NCI-H1930 (cell line): ENCODE data around the gene SMC1B.
"Not testable (repeated sequence)": the region's sequence is repeated elsewhere in the genome, so short reads cannot be mapped to it uniquely, and the experiment has no call there.

Source experiments
- DNase-seq, 2 experiments: peaks; one replicate each; lab custom pipeline; 2025; lab: John Stamatoyannopoulos, UW

Gene SMC1B

DNA sequence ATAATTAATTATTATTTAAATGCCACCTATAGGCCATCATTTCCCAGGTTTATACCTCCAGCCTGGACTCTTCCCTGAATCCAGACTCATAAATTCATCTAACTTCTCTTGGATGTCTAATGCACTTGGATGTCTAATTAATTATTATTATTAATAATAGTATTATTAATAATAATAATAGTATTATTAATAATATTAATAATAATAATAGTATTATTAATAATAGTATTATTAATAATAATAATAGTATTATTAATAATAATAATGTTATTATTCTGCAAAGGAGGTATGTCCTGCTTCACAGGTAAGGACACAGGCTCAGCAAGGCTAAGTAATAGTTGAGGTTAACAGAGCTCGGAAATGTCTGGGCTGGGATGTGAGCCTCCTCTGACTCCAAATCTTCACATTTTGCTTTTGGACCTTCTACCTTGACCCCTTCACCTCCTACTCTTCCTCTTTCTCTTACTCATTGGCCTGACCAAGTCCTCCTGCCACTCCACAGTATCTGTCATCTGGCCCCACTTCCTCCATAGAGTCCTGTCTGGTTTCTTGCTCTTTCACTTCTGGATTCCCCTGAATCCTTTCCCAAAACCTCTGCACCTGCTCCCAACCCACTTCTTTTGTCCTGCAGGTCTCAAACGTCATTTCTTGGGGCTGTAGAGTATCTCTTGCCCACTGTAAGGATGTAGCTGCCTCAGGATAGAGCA, 8.1 kb upstream of the SMC1B start:
- DNase-seq: no peak

DNA sequence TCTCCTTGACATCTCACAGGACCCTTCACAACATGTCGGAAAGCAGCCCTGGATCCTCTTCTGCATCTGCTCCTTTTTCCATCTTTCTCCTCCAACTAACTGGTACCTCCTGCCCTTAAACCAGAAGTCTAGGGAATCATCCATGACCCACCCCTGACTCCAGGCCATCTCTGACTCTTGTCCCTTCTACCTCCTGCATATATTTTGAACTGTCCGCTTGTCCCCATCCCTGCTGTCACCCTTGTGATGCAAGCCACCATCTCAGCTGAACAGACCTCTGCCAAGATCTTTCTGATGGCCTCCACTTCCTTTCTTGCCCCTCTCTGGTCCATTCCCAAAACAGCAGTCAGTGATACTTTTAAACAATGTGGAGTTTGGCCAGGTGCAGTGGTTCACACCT, 7.1 kb upstream of the SMC1B start:
- no peak for DNase-seq

DNA sequence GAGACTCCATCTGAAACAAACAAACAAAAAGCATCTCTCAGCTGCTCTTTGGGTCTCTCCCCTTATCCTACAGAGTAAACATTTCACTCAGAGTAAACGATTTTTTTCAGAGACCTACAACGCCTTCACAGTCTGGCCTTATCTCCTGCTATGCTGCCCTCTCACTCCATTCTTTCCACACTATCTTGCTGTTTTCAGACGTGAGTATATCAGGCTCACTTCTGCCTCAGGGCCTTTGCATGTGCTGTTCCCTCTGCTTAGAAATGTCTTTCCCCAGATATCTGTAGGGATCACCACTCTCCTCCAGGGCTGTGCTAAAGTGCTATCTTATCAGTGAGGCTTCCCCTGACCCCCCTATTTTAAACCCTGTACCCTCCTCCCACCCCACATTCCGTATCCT, 6.6 kb upstream of the SMC1B start:
- no peak for DNase-seq

DNA sequence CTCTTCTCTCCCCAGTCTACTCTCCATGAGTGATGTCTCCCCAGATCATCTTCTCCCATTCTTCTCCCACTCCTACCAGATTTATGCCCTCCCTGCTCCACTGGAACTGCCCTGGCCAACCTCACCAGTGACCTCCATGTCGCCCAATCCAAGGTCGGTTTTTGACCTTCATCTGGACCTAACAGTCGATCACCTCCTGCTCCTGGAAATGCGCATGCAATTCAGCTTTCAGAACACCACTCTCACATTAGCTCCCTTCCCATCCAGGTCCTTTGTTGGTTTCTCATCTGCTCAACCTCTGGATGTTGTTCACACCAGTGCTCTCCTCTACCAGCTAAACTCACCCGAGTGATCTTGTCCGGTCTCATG, 5.4 kb upstream of the SMC1B start:
- DNase-seq: no peak

DNA sequence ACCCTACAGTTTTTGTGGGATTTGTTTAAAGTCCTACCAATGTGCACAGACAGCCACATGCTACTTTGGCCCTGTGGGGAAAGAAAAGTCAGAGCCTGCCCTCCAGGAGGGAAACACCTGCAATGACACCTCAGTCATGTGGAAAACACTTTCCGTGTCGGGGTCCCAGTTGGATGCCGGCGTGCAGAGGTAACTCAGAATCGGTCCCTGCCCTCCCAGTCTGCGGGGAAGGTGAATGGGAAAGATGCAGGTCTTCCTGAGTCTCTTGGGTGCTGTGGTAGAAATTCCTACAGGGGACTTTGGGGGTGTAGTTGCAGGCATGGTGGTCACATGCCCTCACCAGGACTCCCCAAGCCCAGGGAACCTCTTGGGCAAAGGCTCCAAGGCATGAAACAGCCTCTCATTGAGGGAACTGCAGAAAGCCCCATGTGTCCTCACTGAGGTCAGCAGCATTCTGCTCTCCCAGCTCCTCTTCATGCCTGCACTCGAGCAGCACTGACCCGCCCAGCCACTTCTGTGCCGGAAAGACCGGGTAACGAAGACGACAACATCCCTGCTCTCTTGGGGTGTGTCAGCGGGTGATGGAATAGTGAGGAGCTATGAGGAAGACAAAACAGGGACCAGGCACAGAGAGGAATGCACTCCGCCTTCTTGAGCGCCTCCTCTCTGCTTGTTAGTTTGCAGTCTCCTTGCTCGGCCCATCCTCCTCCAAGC, 4.8 kb upstream of the SMC1B start:
- no peak for DNase-seq

DNA sequence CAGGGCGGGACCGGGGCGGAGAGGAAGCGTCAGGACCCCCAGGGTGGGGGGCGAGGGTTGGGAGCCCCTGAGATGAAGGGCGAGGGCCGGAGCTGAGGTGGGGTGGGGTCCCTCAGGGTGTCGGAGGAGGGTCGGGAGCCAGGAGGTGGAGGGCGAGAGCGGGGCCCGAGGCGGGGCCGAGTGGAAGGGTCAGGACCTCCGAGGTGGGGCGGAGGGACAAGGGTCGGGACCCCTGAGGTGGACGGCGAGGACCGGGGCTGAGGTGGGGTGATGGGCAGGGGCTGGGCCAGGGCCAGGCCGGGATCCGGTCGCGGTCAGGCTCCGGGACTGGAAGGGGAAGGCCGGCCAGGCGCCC, 409 bp downstream of the SMC1B start:
- DNase-seq: no peak

DNA sequence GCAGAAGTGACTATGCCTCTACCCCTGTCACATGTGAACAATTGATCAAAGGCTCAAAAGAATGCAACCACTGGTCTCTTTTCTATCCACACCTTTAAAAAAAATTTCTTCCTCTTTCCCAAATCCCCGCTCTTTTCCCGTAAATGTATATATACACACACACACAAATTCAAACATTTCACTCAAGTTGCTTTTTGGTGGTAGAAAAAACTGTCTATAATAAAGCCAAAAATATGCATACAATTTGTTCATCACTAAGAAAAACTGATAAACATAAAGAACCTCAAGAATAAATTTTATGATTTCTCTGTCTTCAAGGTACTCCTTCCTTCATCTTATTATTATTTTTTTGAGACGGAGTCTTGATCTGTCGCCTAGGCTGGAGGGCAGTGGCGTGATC, 5.6 kb downstream of the SMC1B start:
- no peak for DNase-seq

DNA sequence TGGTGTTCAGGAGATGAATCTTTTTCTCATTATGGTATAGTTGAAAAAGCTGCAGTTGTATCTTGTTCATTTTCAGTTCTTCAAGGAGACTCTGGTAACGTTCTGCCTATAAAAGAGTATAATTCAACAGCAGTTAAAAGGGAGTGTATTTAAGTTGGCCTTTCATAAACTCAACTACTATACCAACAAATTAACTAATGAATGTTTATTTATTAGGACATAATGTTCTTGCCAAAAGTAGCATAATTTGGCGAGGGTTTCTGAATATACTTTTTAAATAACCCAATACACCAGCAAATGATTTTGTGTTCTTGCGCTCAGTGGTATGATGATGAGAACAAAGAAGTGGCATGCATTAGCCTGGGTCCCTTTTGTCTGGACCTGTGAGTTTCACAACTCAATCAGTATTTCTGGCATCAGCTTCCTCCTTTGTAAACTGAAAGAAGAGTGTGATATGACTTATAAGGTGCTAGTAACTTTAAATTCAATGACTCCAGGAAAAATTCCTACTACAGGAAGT, 10.9 kb downstream of the SMC1B start:
- DNase-seq: no peak

DNA sequence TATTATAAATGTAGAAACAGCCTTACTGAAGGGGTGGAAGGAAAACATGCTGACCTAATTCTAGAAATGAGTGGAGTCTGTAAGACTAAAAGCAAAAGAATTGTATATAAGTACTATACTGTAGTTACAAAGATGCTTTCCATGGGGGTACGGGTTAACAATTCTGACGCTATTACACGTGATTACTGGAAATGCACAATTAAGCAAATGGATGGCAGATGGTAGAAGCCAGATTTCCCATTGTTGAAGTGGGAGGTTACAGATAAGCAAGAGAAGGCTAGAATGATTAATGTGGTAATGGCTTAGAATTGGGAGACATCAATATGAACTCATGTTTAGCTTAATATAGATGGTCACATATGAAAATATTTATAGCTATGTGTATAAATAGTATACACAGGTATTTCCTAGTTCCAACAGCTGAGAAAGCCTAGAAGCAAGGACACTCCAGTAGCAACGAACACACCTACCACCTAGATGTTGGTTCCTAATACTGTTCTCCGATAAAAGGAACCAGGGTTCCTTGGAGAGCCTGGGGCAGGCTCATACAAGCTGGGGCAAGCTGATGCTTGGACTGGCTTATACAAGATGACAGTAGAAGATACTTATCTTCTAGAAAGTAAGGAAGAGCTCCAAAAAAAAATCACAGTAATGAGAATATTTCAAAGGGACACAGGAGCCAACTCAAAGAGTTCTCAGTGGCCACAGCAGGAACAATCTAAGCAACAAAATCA, 13.5 kb downstream of the SMC1B start:
- peak in 1 of 2 experiments; percentile 15 for DNase-seq

DNA sequence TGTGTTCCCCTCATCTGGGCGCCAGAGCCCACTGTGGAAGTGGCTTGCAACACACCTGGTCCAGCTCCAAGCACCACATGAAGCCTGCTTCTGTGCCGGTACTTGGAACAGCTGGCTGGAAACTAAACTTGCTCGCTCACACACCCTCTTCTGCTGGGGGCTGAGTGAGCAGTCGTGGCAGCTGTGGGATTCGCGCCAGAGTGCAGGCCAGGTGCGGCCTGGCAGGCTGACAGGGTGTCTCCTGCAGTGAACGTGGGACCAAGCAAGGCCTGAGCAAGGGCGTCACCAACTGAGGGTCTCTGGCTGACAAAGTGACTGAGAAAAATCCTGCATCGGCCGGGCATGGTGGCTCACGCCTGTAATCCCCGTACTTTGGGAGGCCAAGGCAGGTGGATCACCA, 15.2 kb downstream of the SMC1B start:
- no peak for DNase-seq

DNA sequence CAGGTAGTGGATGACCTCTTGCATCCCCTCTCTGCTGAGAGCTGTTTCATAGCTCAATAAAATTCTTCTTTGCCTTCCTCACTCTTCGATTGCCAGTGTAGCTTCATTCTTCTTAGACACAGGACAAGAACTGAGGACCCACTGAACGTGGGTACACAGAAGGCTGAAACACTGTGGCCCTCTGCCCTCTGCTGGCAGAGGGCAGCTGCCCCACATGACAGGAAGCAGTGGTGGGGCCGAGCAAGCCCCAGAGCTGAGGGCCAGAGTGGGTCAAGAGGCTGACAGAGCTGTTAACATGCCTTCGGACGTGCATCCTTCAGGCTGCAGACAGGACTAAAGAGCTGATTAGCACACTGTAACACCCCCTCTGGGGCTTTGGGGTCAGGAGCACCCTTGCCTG, 15.6 kb downstream of the SMC1B start:
- DNase-seq: no peak

DNA sequence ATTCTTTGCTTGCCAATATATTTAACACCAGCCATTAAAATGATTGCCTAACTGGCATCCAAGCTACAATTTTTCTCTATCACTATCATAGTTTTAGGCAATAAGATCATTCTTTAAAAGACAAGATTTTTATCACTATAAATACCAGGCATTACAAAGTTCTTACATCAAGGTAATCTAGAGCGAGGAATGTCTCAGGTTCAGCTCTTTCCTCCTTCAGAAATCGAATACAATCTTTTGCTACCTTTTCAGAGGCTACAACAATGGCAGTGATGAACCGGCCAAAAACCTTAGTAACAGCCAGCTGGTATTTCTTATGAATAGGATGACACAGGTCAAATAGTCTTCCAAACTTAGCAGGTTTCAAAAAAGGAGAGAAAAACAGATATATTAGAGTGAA, 23.9 kb downstream of the SMC1B start:
- no peak for DNase-seq

DNA sequence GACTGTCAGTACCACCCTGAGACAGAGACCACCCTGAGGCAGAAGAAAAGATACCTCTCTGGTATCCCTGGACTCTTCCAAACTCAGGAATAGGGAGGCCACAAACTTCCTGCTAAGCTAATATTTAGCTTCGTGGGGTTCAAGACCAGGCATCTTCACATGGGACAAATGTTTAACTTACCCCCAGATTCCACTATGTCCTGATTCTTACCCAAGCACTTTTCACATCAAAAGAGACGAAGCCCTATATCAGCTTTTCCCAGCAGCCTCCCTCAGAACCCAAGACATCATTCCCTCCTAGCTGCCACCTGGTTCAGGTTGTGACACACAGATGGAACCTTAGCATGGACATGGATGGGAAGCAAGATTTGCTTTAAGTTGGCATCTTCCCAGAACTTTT, 32.1 kb downstream of the SMC1B start:
- no peak for DNase-seq

DNA sequence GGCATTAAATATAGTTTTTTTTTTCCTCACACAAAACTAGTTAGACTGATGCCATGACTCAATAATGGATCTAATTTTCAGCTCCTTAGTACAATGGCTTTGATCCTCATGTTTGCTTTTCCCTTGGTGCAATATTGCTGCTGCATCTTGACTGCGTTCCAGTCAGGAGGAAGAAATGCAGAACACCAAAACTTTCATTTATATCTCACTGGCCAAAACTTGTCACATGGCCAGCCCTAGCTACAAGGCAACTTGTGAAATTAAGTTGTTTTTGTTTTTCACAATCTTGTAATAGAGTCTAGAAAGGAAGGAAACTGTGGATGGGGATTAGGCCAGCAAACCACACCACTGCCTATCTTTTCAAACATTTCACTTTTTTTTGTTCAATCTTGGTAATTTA, 36.7 kb downstream of the SMC1B start:
- DNase-seq: no peak

DNA sequence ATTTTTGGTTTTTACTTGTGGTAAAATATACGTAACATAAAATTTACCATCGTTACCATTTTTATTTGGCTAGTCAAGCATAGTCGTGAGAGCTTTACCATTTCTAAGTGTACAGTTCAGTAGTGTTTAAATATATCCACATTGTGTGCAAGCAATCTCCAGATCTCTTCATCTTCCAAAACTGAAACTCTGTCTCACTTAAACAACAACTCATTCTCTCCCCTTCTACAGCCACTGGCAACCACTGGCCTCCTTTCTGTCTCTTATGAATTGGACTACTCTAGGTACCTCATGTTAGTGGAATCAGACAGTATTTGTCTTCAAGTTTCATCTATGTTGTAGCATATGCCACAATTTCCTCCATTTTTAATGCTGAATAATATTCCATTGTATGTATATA, 37.4 kb downstream of the SMC1B start:
- no peak for DNase-seq

DNA sequence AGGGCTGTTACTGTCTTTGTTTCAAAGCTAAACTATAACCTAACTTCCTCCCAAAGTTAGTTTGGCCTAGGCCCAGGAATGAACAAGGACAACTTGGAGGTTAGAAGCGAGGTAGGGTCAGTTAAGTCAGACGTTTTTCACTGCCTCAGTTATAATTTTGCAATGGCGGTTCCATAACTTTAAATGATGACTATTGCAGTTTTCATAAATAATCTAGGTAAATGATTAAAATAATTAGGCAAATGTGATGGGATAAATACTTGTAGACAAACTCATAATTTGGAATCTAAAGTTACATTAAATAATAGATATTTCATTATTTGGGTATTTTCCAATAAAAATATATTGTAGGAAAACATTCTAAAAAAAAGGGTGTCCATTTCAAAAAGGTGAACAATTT, 39.8 kb downstream of the SMC1B start:
- not testable (repeated sequence) for DNase-seq

DNA sequence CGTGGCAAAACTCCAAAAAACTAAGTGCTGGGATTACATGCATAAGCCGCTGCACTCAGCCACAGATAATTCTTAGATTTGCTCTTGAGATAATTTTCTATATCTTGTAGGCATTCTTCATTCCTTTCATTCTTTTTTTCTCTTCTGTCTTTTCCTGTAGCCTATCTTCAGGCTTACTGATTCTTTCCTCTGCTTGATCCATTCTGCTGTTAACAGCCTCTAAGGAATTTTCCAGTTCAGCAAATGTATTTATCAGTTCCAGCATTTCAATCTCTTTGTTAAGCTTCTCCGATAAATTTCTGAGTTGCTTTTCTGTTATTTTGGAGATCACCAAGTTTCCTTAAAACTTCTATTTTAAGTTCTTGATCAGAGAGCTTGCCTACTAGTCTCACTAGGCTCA, 46.7 kb downstream of the SMC1B start:
- DNase-seq: no peak

DNA sequence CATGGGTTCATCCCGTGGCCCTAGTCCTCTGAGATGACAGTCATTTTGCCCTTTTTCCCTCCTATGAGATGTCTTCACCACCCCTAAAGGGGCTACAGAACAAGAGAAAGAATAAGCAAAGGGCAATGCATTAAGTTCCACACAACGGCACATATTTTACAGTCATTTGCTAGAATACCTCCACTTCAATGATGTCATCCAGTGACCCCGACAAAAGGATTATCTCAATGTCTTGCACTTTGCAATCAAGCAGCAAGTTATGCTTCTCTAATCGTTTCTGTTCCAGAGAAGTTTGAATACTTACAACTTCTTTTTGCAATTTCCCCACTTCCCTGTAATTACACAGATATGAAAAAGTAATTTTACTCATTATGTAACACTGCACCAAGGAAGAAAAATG, 53.8 kb downstream of the SMC1B start:
- no peak for DNase-seq

DNA sequence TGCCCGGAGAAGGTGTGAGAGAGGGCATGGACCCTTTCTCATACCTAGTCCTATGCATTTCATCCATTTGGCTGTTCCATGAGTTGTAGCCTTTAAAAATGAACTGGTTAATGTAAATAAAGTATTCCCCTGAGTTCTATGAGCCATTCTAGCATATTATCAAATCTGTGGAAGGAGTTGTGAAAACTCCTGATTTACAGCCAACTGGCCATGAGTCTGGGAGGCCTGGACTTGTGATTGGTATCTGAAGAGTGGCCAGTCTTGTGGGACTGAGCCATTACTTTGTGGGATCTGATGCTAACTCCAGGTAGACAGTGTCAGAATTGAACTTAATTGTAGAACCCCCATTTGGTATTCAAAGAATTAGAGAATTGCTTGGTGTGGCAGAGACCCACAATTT, 55.3 kb downstream of the SMC1B start:
- DNase-seq: no peak

DNA sequence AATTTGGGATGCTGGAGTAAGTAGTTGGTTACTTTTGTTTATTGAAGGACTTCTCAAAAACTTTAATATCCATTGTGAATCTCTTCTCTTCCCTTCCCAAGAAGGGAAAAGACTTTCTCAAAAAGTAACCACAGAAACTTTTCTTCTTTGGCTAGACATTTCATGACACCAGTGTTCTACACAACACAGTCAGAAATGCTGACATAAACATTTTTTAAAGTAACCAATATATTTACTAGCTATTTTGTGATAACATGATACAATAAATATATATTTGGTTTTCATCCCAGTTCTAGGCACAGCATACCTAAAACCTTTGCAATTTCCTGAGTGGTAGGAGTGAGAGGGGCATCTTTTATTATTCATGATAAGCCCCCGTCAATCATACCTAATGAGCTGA, 55.9 kb downstream of the SMC1B start:
- no peak for DNase-seq

DNA sequence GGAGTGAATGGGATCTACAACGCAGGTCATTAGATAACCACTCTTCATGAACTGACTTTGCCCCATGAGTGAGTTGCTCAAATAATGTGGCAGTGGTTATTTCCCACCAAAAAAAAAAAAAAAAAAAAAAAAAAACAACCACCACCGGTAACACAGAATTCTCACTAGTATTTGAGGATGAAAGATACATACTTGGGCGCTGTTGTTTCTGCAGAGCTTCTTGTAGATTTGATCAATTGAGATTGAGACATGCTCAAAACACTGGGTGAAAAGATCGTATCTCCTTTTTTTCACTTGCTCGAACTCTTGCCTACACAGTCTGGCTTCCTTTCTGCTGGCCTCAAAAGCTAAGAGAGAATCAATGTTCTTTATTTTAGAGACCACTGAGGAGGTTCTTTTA, 59.6 kb downstream of the SMC1B start:
- no peak for DNase-seq

DNA sequence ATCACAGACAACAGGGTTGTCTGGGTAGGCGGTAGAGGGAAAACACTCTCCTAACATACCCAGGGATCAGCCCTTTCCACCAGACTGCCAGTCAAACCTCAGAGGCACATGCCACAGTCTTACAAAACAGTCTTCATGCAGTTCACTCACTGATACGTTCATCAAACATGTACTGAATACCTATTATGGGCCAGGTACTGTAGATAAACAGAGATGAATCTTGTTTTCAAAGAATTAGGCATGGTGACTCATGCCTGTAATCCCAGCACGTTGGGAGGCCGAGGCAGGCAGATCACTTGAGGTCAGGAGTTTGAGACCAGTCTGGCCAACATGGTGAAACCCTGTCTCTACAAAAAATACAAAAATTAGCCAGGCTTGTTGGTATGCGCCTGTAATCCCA, 60.6 kb downstream of the SMC1B start:
- DNase-seq: not testable (repeated sequence)

DNA sequence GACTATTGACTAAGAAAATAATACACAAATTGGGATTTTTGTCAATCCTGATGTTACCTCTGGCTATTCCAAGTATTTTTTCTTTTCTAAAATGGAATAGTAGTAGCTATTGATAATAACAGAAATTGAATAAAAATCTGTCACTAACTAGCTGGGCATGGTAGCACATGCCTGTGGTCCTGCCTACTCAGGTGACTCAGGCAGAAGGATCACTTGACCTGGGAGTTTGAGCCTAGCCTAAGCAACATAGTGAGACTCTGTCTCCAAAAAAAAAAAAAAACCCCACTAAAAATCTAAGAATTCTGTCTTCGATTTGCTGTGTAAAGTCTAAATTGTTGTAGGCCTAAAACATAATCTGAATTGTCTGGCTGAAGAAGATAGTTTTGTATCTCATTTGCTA, 61.4 kb downstream of the SMC1B start:
- DNase-seq: no peak
